K562 (cell line): ENCODE data around the gene LMF2. TPM values are rescaled to one million over a fixed set of nuclear protein-coding genes. Genes with fewer than 3 reads are reported as not detected.
A peak's percentile ranks its signal among the peaks of the same experiment; 100 is the strongest.

ENCODE experiments used
- ARNT ChIP-seq, 2 experiments: fragments of 450-650 bp; IDR thresholded peaks; 2 replicates each; pipeline ENCODE4 v1.6.1; 2016; ENCODE audit warnings: mild to moderate bottlenecking in 1 of 2
- ATF6 ChIP-seq: sonication (generic); formaldehyde crosslinking; IDR thresholded peaks from 2 replicates; pipeline ENCODE4 v1.4.0; 2020; ENCODE audit warnings: mild to moderate bottlenecking, missing genetic modification reagents
- BDP1 ChIP-seq: IDR thresholded peaks from 3 replicates; pipeline ENCODE4 v1.6.1; 2011; ENCODE audit not compliant: insufficient read length, insufficient read depth
- CBFA2T2 ChIP-seq: fragments of 450-650 bp; conservative IDR thresholded peaks from 2 replicates; pipeline ENCODE4 v1.6.1; 2017; ENCODE audit warnings: mild to moderate bottlenecking
- EHMT2 ChIP-seq: fragments of 450-650 bp; IDR thresholded peaks from 2 replicates; pipeline ENCODE4 v1.6.1; 2018; ENCODE audit warnings: antibody characterized with exemption
- ELF1 ChIP-seq: fragments of 200-800 bp; sonication (Bioruptor generic); IDR thresholded peaks from 2 replicates; pipeline ENCODE4 v1.6.1; 2016; ENCODE audit warnings: missing genetic modification characterization, missing compliant biosample characterization
- ETS2 ChIP-seq: IDR thresholded peaks from 2 replicates; pipeline ENCODE4 v1.6.1; 2016; ENCODE audit warnings: borderline replicate concordance, missing genetic modification characterization, mild to moderate bottlenecking, moderate library complexity, missing compliant biosample characterization; ENCODE audit not compliant: poor library complexity, severe bottlenecking
- HBP1 ChIP-seq: fragments of 450-650 bp; formaldehyde crosslinking; IDR thresholded peaks from 2 replicates; pipeline ENCODE4 v1.4.0; 2022; ENCODE audit warnings: missing genetic modification characterization
- HIVEP1 ChIP-seq: fragments of 250-450 bp; sonication (Bioruptor Pico); IDR thresholded peaks from 2 replicates; pipeline ENCODE4 v1.4.0; 2020; ENCODE audit warnings: mild to moderate bottlenecking
- ZEB2 ChIP-seq: fragments of 450-650 bp; IDR thresholded peaks from 2 replicates; pipeline ENCODE4 v1.6.1; 2016
- ZNF586 ChIP-seq: fragments of 450-650 bp; formaldehyde crosslinking; conservative IDR thresholded peaks from 2 replicates; pipeline ENCODE4 v1.4.0; 2020; ENCODE audit warnings: mild to moderate bottlenecking, moderate library complexity
- ZNF592 ChIP-seq: fragments of 450-650 bp; IDR thresholded peaks from 2 replicates; pipeline ENCODE4 v1.6.1; 2017; ENCODE audit warnings: antibody characterized with exemption, mild to moderate bottlenecking
- polyA plus RNA-seq, 8 experiments: library from polyadenylated mRNA; depleted of rRNA in 4 of 8; stranded (reverse) in 5 of 8; unstranded in 3 of 8; fragments of >200 nt; fragmentation: Nextera tagmentation in 2 of 8; fragmentation: Illumina TruSeq in 1 of 8; extraction: Ambion mirVana in 2 of 8; extraction: Trizol in 1 of 8; gene quantifications; 2 replicates each; pipeline versions ENCODE4 v1.2.1 to v1.2.3, GENCODE V29; 2011 to 2014; ENCODE audit warnings: inconsistent platforms in 1 of 8, missing spikeins in 1 of 8
- total RNA-seq, 7 experiments: library from RNA; depleted of rRNA in 6 of 7; stranded (reverse); fragments of >200 nt in 6 of 7; fragmentation: Illumina TruSeq in 2 of 7; extraction: Trizol in 2 of 7; gene quantifications; 2 replicates each; pipeline versions ENCODE4 v1.2.1 to v1.2.3, GENCODE V29; 2011 to 2021; ENCODE audit warnings: low replicate concordance in 1 of 7
- TF ChIP-seq, protein P1 (sequence below): fragments of 250-450 bp; sonication (Bioruptor Pico); IDR thresholded peaks from 2 replicates; pipeline ENCODE4 v1.5.1; 2021; ENCODE audit warnings: mild to moderate bottlenecking
- TF ChIP-seq, protein P2 (sequence below): fragments of 450-650 bp; IDR thresholded peaks from 2 replicates; pipeline ENCODE4 v1.7.1; 2018; ENCODE audit warnings: mild to moderate bottlenecking, low read depth; ENCODE audit not compliant: partially characterized antibody

LMF2 gene
- total and polyA plus RNA-seq, 9 of the 15 experiments (the other 6 are each of a cell fraction or from before 2014, with no cell fraction given), result 0.08 to 37.1 (median 7.6) TPM

GRCh38 chr22:50532824-50533796, 25.6 kb upstream of the LMF2 start (continued):
- TF ChIP-seq ARNT (IDR thresholded peaks at IDR 0.05) (no peak), ZNF592 (no peak), ELF1 (tag) (no peak), EHMT2 (no peak), BDP1 (no peak), CBFA2T2 (peak; percentile 75), ZEB2 (no peak), ATF6 (CRISPR knock-in tag) (no peak), ZNF586 (CRISPR knock-in tag) (no peak), ETS2 (tag) (no peak), HBP1 (CRISPR knock-in tag) (no peak), HIVEP1 (CRISPR knock-in tag) (no peak)
- TF ChIP-seq, protein P1, sequence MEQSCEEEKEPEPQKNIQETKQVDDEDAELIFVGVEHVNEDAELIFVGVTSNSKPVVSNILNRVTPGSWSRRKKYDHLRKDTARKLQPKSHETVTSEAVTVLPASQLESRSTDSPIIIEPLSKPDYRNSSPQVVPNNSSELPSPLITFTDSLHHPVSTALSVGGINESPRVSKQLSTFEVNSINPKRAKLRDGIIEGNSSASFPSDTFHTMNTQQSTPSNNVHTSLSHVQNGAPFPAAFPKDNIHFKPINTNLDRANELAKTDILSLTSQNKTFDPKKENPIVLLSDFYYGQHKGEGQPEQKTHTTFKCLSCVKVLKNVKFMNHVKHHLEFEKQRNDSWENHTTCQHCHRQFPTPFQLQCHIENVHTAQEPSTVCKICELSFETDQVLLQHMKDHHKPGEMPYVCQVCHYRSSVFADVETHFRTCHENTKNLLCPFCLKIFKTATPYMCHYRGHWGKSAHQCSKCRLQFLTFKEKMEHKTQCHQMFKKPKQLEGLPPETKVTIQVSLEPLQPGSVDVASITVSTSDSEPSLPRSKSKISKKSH (CRISPR knock-in tag), result no peak
- TF ChIP-seq, protein P2, sequence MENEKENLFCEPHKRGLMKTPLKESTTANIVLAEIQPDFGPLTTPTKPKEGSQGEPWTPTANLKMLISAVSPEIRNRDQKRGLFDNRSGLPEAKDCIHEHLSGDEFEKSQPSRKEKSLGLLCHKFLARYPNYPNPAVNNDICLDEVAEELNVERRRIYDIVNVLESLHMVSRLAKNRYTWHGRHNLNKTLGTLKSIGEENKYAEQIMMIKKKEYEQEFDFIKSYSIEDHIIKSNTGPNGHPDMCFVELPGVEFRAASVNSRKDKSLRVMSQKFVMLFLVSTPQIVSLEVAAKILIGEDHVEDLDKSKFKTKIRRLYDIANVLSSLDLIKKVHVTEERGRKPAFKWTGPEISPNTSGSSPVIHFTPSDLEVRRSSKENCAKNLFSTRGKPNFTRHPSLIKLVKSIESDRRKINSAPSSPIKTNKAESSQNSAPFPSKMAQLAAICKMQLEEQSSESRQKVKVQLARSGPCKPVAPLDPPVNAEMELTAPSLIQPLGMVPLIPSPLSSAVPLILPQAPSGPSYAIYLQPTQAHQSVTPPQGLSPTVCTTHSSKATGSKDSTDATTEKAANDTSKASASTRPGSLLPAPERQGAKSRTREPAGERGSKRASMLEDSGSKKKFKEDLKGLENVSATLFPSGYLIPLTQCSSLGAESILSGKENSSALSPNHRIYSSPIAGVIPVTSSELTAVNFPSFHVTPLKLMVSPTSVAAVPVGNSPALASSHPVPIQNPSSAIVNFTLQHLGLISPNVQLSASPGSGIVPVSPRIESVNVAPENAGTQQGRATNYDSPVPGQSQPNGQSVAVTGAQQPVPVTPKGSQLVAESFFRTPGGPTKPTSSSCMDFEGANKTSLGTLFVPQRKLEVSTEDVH, result no peak
